HG03521 (cell line): Measurements from ENCODE around the gene NINJ2.

Source experiments
- ATAC-seq: cut with Tn5 transposase; IDR thresholded peaks from one replicate; pipeline ENCODE4 v1.9.1; 2021; ENCODE audit warnings: mild to moderate bottlenecking, moderate library complexity; ENCODE audit not compliant: unreplicated experiment

Gene NINJ2

GRCh38 chr12:553216-554000, 109.8 kb downstream of the NINJ2 start:
- ATAC-seq, result no peak

GRCh38 chr12:552466-552865, 110.8 kb downstream of the NINJ2 start:
- no peak for ATAC-seq

- no peak for ATAC-seq
Observed at GRCh38 chr12:550473-551260, 112.6 kb downstream of the NINJ2 start.

DNA sequence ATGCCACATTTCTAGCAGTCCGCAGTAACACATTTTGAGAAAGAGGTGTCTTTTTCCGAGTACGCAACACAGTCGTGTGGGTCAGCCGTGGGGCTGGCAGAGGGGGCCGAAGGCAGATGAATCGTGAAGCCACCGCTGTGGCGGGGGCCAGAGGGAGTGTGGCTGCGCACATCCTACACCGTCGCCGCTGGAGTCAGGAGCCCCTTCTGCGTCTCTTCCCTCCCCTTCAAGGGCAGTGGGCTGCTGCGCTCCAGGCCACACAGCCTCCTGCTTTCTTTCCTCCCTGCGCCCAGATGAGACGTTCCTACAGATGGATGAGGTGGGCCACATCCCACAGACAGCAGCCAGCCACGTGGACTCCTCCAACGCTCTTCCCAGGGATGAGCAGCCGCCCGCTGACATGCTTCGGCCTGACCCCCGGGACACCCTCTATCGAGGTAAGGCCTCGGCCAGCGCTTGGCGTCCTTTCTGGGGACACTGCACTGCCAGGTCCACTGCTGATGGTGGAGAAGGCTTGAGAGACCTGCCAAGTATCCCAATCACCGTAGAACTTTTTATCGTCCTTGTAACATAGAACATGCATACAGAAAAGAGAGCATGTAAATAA, 113.7 kb downstream of the NINJ2 start:
- no peak for ATAC-seq

DNA sequence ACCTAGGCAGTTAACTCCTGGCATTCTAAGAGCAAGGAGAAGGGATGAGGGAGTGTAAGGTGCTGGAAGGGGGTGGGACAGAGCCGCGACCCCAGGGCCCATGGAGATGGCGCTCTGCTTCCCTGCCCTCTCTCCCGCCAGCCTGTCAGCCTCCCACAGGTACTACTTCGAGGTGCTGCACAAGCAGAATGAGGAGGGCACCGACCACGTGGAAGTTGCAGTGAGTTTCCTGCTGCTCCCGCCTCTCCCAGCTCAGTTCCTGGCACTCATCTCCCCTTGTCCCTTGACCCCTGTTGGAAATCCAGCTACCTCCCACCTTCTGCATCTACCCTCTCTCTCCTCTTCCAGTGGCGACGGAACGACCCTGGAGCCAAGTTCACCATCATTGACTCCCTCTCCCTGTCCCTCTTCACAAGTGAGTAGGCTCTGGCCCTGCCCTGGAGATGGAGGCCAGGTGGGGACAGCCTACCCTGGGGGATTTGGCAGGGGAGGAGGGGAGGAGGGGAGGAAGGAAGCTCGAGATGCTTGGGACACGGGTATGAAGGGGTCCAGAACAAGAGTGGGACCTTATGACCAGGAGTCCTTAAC, 115.3 kb downstream of the NINJ2 start:
- ATAC-seq, result no peak

GRCh38 chr12:546920-547845, 116.1 kb downstream of the NINJ2 start:
- no peak for ATAC-seq

- ATAC-seq, result no peak
Observed at GRCh38 chr12:546265-546919, 116.9 kb downstream of the NINJ2 start.

DNA sequence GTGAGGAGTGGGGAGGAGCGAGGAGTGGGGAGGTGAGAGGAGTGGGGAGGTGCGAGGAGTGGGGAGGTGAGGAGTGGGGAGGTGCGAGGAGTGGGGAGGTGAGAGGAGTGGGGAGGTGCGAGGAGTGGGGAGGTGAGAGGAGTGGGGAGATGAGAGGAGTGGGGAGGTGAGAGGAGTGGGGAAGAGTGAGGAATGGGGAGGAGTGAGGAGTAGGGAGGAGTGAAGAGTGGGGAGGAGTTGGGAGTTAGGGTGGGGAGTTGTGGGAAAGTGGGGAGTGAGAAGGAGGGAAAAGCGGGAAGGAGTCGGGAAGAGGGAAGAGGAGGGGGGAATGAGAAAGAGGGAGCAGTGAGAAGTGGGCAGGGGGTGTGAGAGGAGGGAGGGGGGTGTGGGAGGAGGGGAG, 117.4 kb downstream of the NINJ2 start:
- ATAC-seq, result no peak

GRCh38 chr12:544941-545635, 118.2 kb downstream of the NINJ2 start:
- ATAC-seq, result no peak

- ATAC-seq, result no peak
Observed at GRCh38 chr12:544142-544541, 119.1 kb downstream of the NINJ2 start.

DNA sequence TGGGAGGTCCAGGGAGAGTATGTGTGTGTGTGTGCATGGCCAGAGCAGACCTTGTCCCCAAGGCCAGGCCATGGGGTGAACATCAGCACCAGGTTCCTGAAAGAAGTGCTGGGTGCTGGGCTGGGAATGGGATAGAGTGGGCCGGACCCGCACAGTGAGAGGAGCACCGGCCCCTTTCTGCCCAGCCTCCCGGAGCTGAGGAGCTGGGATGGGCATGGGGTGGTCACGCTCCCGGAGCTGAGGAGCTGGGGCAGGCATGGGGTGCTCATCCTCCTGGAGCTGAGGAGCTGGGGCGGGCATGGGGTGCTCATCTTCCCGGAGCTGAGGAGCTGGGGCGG, 120.2 kb downstream of the NINJ2 start:
- ATAC-seq, result no peak

GRCh38 chr12:542395-543113, 120.7 kb downstream of the NINJ2 start:
- no peak for ATAC-seq

- ATAC-seq, result no peak
Observed at GRCh38 chr12:541676-542324, 121.4 kb downstream of the NINJ2 start.

DNA sequence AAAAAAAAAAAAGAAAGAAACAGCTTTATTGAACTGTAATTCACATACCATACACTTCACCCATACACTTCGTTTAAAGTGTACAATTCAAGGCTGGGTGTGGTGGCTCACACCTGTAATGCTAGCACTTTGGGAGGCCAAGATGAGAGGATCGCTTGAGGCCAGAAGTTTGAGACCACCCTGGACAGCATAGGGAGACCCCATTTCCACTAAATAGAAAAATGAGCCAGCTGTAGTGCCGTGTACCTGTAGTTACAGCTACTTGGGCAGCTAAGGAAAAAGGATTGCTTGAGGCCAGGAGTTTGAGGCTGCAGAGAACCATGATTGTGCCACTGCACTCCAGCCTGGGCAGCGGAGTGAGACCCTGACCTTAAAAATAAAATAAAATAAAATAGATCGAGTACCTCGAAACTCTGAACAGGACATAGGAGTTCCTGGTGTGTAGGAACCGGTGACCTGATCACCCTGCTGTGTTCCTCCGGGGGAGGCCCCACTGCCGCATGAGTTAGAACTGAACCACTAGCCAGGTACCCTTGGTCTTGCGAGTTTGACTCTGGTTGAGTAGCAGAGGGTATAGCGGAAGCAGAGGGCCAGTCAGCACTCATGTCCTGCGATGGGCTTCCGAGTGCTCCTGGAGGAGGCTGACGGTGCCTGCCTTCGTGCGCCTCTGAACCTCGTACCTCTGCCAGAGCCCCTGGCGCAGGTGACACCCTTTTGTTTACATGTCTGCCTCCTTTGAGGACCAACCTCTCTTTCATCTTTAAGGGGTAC, 123.5 kb downstream of the NINJ2 start:
- ATAC-seq, result no peak

DNA sequence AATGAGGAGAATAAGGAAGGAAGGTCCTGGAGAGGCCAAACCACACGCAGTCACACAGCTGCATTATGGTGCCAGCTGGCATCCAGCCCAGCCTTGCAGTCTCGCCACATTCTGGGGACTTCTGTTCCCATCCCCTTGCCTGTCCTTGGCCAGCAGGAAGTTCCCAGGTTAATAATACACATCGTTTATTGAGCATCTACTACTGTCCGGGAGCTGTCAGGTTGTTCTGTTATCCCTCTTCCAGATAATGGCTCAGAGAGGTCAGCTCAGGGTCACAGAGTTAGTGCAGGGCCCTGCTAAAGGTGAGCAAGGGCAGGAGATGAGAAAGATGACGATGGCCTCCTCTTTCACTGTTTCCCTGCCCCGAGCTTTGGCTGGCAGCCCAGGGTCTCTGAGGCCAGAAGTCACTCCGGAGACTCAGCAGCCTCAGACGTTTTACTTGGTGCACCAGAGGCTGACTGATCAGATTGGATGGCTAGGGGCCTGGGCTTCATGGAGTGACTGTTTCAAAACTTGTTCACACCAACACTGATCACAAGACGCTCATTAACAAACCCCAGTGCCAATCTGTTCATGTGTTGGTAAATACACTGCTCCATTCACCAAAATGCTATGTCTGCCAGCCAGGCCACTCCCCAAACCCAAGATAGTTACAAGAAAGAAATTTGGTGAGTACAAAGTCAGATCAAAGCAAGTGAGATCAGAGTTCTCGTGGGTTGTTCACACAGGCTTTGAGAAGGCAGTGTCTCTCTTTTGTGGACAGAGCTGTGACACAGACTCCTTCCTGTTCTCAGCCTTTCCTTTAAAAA, 124.3 kb downstream of the NINJ2 start:
- ATAC-seq, result no peak

DNA sequence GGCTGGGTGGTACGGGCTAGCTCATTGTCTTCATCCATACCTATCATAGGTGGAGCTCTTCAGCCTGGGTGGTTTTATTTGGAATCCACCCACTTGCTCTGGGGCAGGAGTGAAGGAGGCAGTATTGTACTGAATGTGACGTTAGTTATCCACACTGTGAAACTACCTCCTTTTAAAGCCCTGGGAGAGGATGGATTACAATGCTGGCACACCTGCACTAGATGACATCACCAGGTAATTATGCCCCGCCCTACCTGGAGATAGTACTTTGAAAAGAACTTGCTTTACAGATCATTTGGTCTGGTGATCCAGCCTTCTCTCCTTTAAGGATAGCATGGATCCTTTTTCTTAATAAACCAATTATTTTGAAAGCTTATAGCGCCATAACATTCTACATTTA, 125.5 kb downstream of the NINJ2 start:
- no peak for ATAC-seq

- no peak for ATAC-seq
Observed at GRCh38 chr12:536751-537245, 126.4 kb downstream of the NINJ2 start.
